DMS114 treated with DMSO at 0.1 percent for 48 hours (cell line): Measurements from ENCODE around the gene SRPX2.

Experiments used
- DNase-seq: peaks from one replicate; lab custom pipeline; 2025; ENCODE audit not compliant: unreplicated experiment; lab: John Stamatoyannopoulos, UW

The SRPX2 gene

DNA sequence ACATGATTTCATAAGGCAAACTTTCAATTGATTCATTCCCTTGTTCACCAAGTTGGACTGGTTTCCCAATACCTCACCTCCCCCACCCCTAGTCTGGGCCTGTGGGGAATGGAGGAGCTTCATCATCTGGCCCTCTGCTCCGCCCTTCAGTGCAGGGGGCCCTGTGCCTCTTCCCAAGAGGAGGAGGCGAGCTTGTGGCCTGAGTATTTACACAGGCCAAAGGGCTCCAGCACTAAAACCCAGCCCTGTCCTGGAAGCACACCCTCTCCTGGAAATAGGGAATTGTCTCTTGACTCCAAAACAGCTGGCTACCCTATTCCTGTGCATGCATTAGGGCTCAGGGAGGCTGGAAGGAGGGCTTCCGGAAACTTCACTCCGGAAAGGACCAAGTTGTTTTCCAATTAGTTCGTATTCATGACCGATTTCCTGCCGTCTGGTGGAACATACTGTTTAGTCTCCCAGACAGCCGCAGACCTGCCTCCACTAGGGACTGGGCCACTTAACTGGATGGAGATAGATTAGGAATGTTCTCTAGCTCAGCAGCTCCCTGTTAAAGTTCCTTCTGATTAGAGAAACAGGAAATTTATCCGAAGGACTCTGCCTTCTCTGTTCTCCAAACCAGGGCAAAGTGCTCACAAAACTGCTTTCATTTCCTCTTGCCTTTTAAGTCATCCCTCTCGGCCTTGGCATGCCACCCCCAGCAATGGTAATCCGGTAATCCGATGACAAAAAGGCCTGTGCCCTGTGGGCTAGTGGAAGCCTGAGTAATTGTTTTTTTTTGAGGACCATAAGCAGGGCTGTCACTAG is 5.8 kb downstream of the SRPX2 start:
- DNase-seq = no peak

DNA sequence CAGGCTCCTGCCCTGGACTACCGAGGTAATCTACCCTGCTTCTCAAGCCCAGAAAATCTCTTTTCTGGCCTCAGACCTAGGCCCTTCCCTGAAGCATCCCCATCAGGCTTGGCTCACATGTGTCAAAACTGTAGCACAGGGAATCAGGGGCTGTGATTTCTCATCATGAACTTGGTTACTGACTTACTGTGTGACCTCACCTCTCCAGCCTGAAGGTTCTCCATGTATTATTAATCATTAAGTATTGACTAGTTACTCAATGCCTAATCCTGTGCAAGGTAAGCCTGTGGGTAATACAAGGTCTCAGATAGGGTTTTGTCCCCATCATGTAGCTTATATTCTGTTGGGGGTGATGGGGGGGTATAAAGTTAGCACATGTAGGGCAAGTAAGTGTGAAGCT is 6.8 kb downstream of the SRPX2 start:
- DNase-seq = no peak

DNA sequence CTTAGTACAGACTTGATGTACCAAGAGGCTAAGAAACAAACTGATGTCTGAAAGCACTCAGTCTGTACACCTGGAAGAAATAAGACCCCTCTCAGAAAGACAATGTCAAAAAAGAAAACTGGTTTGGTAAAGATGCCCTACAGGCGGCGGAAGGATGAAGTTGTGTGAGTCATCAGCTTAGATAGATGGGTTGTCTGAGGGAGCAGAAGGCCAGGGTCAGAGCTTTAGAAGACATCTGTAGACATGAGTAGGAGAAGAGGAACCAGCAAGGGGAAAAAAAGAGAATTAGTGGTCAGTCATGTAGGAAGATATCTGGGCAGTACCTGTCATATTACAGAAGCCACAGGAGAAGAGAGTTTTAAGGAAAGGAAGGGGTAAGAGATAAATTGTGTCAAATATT is 8.3 kb downstream of the SRPX2 start:
- DNase-seq = no peak

DNA sequence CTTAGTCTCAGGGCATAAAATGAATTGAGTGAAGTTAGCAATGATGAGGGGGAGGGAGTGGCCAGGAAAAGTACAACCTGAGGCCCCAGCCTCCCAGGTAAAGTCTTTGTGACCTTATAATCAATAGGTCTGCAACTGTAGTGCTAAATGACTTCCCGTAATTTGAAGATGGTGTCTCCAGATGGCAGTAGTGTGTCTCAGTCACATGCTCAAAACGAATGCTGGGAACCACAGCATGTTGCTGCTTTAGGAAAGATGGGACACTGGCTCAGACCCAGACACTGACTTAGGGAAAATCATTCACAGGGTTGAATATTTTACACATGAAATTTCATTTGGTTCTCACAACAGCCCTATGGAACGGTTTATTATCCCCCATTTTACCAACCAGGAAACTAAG is 10.3 kb downstream of the SRPX2 start:
- peak; percentile 3 for DNase-seq

DNA sequence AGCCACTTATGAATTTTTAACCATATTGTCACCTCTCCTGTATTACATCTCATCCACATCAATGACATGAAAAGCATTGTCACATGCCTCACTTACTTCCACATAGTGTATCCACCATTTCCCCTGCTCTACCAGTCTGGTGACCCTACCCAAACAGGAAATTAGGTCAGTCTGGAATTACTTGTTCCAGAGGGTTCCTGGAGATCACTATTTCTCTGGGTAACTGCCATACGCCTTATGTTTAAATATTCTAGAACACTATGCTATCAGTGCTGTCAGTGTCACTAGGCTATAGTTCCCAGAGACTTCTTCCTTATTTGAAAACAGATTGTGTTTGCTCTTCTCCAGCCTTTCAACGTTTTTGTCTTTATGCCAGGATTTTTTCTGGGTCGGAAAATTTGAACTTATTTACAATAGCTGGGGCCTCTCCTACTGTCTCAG is 15.0 kb downstream of the SRPX2 start:
- DNase-seq = no peak

DNA sequence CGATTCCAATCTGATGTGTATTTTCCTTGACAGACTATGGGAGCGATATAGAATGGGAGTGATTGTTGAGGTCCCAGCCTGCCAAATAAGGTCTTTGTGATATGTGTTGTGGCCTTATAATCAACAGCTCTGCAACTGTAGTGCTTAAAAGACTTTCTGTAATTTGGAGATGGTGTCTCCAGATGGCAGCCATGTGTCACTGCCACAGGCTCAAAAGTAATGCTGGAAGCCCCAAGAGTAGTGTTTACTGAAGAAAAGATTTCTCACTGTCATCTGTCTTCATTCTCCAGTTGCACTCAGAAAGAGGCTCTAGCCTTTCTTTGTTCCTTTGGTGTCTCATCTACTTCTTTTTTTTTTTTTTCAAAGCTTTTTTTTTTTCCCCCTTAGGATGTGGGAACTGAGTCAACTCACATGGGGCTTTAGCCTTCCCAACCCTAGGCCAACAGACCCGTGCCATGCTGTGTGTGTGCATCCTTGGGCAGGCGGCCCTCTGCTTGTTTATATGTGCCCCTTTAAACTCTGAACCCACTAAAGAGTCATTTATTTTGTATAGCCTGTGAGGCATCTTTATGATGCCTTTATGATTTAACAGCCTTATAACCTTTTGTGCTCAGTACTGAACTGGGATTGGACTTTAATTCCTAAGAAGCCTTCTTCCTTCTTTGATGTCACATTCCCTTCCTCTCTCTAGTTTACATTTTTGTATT is 15.6 kb downstream of the SRPX2 start:
- no peak for DNase-seq

DNA sequence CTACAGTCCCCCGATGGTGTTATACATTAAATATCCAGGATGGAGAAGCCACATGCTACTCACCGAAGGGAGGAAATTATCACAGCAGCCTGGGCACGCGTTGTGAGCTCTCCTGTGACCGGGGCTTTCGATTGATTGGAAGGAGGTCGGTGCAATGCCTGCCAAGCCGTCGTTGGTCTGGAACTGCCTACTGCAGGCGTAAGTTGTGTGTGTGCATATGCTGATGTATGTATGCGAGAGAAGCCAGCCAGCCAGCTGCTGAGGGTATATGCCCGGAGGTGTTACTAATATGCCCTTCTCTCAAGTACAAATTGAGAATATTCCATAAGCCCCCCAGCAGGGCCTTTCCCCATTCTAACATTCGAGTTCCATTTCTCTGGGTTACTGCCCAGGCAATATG is 18.2 kb downstream of the SRPX2 start:
- DNase-seq = no peak

DNA sequence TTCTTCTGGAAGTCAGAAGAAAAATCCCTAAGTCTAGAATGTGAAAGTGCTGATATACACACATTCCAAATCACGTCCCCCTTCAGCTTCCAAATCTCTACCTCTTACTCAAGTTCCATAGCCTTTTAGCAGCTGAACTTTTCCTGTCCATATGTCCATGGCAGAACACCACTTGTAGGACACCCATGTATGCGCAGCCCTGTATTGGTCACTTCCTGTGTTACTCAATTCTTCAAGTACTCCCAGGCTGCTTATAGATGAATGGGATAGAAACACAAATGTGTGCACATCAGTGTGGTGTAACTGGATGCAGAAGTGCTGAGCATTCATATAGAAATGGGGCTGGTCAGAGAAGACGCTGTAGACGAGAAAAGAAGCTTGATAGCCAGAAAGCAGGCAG is 18.8 kb downstream of the SRPX2 start:
- no peak for DNase-seq

DNA sequence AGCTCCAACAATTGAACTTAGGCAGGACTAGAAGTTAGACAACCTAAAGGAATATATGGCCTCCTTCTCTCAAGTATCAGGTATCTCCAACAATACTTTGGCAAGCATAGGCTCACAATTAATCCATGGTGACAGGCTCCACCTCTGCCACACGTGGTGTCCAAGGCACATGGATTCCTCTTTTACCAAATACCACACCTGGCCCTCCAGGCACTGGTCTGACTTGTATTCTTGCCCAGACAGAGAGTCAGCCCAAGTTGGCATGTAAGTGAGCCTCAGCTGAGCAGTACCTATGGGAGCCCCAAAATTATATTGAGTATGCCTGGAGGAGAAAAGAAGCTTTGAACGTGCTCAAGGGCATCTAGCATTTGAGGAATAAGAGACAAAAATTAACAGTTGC is 19.6 kb downstream of the SRPX2 start:
- DNase-seq = no peak

DNA sequence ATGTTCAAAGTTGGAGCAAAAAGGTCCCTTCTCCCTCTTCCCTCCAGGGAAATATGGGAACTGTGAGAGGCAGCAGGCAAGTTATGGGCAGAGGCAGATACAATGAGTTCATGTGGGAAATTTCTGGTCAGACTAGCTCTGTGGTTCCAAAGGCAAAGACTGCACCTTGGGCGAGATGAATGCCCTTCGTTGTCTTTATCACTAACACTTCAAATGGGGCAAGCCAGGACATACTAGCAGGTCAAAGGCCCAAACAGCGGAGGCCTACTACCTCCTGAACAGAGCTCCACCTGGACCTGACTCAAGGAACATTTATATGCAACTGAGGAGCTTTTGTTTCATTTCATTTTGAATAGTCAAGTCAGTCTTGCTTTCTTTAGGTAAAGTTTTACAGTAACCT is 29.0 kb downstream of the SRPX2 start:
- DNase-seq = no peak

DNA sequence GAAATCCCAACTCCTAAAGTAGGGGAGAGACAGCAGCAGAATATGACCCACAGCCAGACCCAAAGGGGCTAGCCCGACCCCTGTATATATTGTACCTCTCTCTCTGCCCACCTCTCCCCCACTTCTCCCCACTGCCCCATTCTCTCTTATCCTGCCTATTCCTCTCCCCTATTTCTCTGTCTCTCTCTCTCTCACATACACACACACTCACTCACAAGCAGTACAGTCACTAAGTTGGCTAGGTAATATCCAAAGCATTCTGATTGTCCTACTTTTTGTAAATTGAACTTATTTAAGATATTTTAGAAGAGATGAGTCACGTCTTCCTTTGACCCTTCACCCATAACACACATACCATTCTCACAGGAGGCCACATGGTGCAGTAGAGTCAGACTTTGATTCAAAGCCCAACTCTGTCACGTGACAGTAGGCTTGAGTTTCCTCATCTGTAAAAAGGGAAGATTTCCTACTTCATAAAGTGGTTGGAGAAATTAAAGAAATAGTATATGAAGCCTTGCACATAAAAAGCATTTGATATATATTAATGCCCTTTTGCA is 29.5 kb downstream of the SRPX2 start:
- DNase-seq = no peak

DNA sequence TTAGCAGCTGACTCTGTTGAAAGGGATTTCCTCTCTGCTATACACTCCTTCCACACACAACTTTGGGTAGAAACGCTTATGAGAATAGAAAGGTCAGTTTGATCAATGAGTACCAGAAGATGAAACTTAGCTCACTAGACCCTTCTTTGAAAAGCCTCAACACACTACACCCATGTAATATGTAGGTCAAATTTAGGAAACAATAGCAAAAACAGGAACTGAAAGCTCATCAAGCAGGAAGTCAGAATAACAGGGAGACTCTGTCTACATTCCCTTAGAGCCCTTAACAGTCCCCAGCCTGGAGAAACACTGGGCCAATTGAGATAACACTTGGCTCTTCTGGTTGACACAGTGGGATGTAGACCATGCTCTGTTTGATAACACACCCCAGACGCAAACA is 30.7 kb downstream of the SRPX2 start:
- DNase-seq = no peak

DNA sequence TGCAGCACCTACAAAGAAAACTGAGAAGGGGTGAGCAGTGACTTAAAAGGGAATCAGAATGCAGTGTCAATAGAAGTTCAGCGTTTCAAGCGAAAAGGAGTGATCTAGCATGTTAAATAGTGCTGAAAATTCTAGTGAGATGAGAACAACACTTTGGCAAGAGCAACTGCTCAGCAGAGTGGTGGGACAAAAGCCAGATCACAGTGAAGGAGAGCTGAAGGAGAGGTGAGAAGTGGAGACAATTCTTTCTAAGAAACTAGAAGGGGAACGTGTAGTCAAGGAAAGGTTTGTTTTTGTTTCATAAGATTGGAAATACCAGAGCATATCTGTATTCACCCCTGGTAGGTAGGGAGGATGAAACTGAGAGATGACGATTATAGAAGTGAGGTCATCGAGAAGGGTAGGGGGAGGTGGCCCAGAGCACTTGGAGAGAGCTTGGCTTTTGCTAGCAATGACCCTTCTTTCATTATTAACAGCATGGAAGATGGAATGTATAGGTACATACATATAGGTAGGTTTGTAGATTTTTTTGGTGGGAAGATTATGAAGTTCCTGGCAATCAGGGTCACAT is 33.7 kb downstream of the SRPX2 start:
- DNase-seq = no peak

DNA sequence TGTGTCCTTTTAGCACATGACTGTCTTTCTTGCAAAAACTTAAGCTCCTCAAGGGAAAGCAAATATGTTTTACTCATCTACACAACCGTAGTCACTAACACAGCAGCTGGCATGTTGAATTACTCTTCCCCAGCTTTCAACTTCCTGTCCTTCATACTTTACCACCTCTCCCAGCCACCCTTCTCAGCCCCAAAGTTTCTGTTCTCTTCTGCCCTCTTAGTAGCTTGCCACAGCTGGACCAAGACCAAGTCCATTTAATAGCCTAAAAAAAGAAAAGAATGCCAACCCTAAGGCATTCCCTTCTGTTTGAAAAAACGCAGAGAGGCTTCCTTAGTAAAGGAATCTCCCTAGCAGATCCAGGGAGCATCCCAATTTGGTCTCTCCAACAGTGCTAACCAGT is 36.8 kb downstream of the SRPX2 start:
- DNase-seq = no peak

DNA sequence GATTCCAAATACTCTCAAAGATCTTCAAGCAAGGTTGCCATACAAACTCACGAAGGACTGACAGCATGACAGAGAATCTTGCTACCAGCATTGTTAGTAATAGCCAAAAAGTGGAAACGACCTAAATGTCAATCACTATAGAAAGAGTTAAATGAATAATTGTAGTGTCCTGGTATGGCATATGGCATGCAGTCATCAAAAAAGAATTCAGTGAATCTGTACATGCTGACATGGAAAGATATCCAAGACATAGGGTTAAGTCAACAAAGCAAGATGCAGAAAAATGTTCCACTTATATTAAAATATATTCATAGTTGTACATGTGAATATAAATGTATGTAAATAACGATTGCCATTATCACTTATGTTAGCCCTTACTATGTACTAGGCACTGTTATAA is 37.6 kb downstream of the SRPX2 start:
- no peak for DNase-seq

DNA sequence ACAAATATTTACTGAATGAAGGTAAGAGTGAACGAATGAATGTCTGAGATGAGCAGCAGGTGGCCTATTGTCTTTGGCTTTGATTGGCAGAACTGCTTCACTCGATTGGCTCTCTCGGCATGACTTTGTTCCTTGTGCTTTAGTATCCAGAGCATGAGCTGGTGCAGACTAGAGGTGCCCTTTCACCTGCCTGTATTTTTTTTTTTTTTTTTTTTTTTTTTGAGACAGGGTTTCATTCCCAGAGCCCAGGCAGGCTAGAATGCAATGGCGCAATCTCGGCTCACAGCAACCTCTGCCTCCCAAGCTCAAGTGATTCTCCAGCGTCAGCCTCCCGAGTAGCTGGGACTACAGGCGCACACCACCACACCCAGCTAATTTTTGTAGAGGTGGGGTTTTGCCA is 38.9 kb downstream of the SRPX2 start:
- DNase-seq = no peak

DNA sequence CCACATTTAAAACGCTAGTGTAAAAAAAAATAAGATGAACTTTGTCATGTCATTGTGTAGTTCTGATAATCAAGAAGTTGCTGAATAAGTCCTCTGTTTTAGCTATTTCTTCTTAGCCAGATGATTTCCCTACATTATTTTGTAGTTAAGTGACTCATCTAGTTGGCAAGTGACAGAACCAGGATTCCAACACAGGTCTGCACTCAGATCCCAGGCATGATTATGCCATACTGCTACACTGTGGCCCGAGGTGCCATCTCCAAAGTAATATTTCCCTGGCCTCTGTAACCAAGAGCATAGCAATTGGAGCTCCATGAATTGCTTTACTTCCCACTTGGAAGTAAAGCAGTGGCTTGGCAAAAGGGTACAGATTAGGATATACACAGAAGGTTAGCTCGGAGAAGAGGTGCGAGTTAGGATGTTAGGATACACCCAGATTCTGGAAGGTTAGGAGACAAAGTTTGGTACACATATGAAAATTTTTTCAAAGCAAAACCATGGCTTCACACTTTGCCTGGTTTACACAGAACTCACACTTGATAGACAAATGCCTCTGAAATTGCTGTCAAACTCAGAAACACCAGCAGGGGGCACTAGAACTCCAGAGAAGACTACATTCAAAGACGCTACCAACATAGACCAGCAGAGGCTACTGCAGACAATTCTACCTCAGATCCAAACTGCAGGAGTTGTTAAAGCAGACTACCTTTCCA is 41.4 kb downstream of the SRPX2 start:
- DNase-seq = peak; percentile 79

DNA sequence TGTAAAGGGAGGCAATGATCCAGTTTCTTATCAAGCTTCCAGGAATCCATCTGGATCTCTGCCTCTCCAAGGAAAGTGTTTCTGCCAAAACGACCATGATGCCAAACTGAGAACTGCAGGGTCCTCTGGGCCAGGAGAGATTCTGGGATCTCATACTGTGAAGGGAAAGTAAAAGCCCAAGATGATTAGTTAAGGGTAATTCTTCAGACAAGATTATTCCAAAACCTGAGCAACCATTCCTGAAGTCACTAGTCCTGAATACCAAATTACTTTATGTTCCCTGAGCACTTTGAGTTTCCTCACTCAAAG is 42.0 kb downstream of the SRPX2 start:
- DNase-seq = no peak

DNA sequence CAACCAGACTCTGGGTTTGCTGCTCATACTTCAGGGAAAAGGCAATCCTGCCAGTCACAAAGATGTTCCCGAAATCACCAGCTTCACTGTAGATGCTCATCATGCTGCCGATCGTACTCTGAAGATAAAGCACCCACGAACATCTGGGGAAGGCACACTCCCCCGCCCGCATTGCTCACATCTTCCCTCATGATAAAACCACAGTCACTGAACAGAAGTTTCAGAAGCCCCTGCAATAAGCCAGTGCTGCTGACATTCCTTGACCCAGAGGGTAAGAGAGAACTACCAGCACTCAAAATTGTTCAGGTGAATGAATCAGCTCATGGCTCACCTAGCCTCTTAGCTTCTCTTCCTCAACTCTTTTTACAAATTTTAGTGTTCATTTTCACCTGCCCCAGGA is 43.1 kb downstream of the SRPX2 start:
- DNase-seq = no peak

DNA sequence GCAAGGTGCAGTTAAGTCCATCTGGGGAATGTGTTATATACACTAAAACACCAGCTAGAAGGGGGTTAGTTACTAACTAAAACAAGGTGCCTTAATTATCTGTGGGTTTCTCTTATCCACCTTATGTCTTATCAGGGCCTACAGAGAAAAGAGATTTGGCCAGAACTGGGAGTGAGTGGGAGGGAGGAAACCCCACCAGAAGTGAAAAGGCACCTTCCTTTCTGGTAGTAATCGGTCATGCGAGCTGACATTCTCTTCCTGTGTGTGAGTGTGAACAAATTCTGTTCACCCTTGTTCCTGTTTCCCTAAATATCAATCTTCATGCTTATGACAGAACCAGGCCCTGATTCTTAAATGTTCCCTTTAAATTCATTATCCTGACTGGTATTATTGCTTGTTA is 43.5 kb downstream of the SRPX2 start:
- no peak for DNase-seq

DNA sequence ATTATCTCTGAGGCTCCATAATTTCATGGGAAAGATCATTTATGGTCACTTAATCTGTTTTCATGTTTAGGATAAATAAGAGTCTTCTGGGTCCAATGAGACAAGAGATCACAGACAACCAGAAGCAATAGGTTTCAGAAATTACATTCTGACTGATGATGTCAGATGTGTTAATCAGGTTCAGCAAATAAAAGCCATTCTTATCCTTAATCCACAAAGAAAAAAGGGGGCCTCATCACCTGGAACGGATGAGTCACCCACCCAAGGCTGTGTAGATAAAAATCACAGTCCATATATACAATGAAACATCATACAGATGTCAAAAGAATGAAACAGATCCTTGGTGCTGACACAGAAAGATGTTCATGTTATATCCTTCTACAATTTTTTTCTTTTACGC is 51.3 kb downstream of the SRPX2 start:
- no peak for DNase-seq

DNA sequence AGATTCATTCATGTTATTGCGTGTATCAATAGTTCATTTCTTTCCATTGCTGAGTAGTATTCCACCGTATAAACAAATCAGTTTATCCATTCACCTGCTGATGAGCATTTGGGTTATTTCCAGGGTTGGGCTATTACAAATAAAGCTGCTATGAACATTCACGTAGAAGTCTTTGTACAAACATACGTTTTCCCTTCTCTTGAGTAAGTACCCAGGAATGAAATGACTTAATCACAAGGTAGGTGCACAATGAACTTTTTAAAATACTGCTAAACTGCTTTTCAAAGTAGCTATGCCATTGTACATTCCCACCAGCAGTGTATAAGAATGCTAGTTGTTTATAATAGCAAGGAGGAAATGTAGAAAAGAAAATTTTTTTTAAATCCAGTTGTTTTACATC is 52.0 kb downstream of the SRPX2 start:
- no peak for DNase-seq
